SK-N-SH (cell line): ENCODE measurements around the gene CEP152. TPM values are rescaled to one million over a fixed set of nuclear protein-coding genes. Genes with fewer than 3 reads are reported as not detected.
A peak's percentile ranks its signal among the peaks of the same experiment; 100 is the strongest.

Experiments used
- CTCF ChIA-PET: fragments of 300-600, 350-600 bp; formaldehyde crosslinking; extraction: SDS; loops from one replicate; lab custom pipeline; 2021; lab: Yijun Ruan, JAX
- POLR2A ChIA-PET: fragments of 350-600 bp; sonication (Branson Sonifier 250); formaldehyde crosslinking; extraction: SDS; loops from one replicate; lab custom pipeline; 2020; ENCODE audit warnings: antibody characterized with exemption, inconsistent platforms; lab: Yijun Ruan, JAX
- DNase-seq: peaks from one replicate; pipeline ENCODE4 v3.0.0; 2012
- H2AFZ ChIP-seq: fragments of 200-600 bp; sonication (generic); 2 replicates; pipeline ENCODE4 v1.8.1; 2016; ENCODE audit warnings: antibody characterized with exemption, mild to moderate bottlenecking, low read depth
- H3F3A ChIP-seq: fragments of 200-600 bp; sonication (generic); replicated peaks from 2 replicates; pipeline ENCODE3; 2016; ENCODE audit warnings: antibody characterized with exemption, mild to moderate bottlenecking; ENCODE audit not compliant: insufficient read depth
- H3K27ac ChIP-seq, 2 experiments: fragments of 200-500 bp in 1 of 2; fragments of 200-600 bp in 1 of 2; sonication (Bioruptor generic) in 1 of 2; sonication (generic), shearing (Covaris generic) in 1 of 2; 2 replicates each; pipeline versions ENCODE4 v1.5.1 to v1.6.1; 2014 to 2016; ENCODE audit warnings: low read depth in 2 of 2, inconsistent platforms in 1 of 2, low read length in 1 of 2, mild to moderate bottlenecking in 1 of 2, mixed read lengths in 1 of 2
- H3K27me3 ChIP-seq: fragments of 200-600 bp; sonication (generic), shearing (Covaris generic); 2 replicates; pipeline ENCODE4 v1.6.1; 2016; ENCODE audit warnings: mixed run types; ENCODE audit not compliant: insufficient read depth
- H3K36me3 ChIP-seq, 2 experiments: fragments of 200-500 bp in 1 of 2; fragments of 200-600 bp in 1 of 2; sonication (Bioruptor generic) in 1 of 2; sonication (generic) in 1 of 2; replicated peaks in 1 of 2; 2 replicates each; pipeline versions ENCODE3 to v1.5.1; 2014 to 2016; ENCODE audit warnings: low read length in 1 of 2, mild to moderate bottlenecking in 1 of 2; ENCODE audit not compliant: insufficient read depth in 2 of 2, control insufficient read depth in 1 of 2
- H3K4me1 ChIP-seq, 2 experiments: fragments of 200-500 bp in 1 of 2; fragments of 200-600 bp in 1 of 2; sonication (Bioruptor generic) in 1 of 2; sonication (generic), shearing (Covaris generic) in 1 of 2; 2 replicates each; pipeline versions ENCODE4 v1.5.1 to v1.6.1; 2014 to 2016; ENCODE audit warnings: low read depth in 1 of 2, low read length in 1 of 2, mixed run types in 1 of 2; ENCODE audit not compliant: insufficient read depth in 2 of 2, control insufficient read depth in 1 of 2
- H3K4me2 ChIP-seq: fragments of 200-600 bp; sonication (generic), shearing (Covaris generic); 2 replicates; pipeline ENCODE4 v1.6.1; 2017; ENCODE audit warnings: mixed run types
- H3K4me3 ChIP-seq, 2 experiments: fragments of 200-500 bp in 1 of 2; fragments of 200-600 bp in 1 of 2; sonication (Bioruptor generic) in 1 of 2; sonication (generic), shearing (Covaris generic) in 1 of 2; 2 replicates each; pipeline versions ENCODE4 v1.5.1 to v1.8.1; 2014 to 2016; ENCODE audit warnings: low read depth in 2 of 2, inconsistent platforms in 1 of 2, low read length in 1 of 2, mild to moderate bottlenecking in 1 of 2, mixed read lengths in 1 of 2, moderate library complexity in 1 of 2
- H3K79me2 ChIP-seq: fragments of 200-600 bp; sonication (generic); 2 replicates; pipeline ENCODE4 v1.8.1; 2017; ENCODE audit warnings: mild to moderate bottlenecking; ENCODE audit not compliant: insufficient read depth
- H3K9ac ChIP-seq: fragments of 200-600 bp; sonication (generic); 2 replicates; pipeline ENCODE4 v1.6.1; 2017; ENCODE audit warnings: mixed run types
- H3K9me2 ChIP-seq: fragments of 200-600 bp; sonication (generic); 2 replicates; pipeline ENCODE4 v1.6.1; 2017; ENCODE audit warnings: mixed run types
- H3K9me3 ChIP-seq: fragments of 200-600 bp; sonication (generic); 2 replicates; pipeline ENCODE4 v1.6.1; 2017; ENCODE audit warnings: mixed run types, mild to moderate bottlenecking, moderate library complexity
- H4K20me1 ChIP-seq: fragments of 200-600 bp; sonication (generic); 2 replicates; pipeline ENCODE4 v1.6.1; 2017; ENCODE audit warnings: mild to moderate bottlenecking, mixed run types; ENCODE audit not compliant: insufficient read depth
- CHD2 ChIP-seq: fragments of 150-350 bp; IDR thresholded peaks from 2 replicates; pipeline ENCODE4 v1.6.1; 2018; ENCODE audit warnings: low read length; ENCODE audit not compliant: partially characterized antibody
- FOSL2 ChIP-seq: IDR thresholded peaks from 2 replicates; pipeline ENCODE4 v1.4.0; 2012; ENCODE audit warnings: low read depth, mild to moderate bottlenecking, moderate library complexity, borderline replicate concordance
- GABPA ChIP-seq: IDR thresholded peaks from 2 replicates; pipeline ENCODE4 v1.4.0; 2012; ENCODE audit warnings: low read depth, mild to moderate bottlenecking
- GATA2 ChIP-seq: sonication (generic); formaldehyde crosslinking; IDR thresholded peaks from 2 replicates; pipeline ENCODE4 v1.5.0; 2020; ENCODE audit warnings: mild to moderate bottlenecking, missing genetic modification reagents
- MXI1 ChIP-seq: IDR thresholded peaks from 2 replicates; pipeline ENCODE4 v1.6.1; 2012; ENCODE audit warnings: mild to moderate bottlenecking, low read depth, low read length, improper control_type of control experiment
- NRF1 ChIP-seq: IDR thresholded peaks from 2 replicates; pipeline ENCODE4 v1.6.1; 2012; ENCODE audit warnings: low read depth, mild to moderate bottlenecking, low read length
- POLR2AphosphoS5 ChIP-seq: IDR thresholded peaks from 2 replicates; pipeline ENCODE4 v1.6.1; 2012; ENCODE audit warnings: low read depth, low read length
- RAD21 ChIP-seq: IDR thresholded peaks from 2 replicates; pipeline ENCODE4 v1.6.1; 2012; ENCODE audit warnings: mild to moderate bottlenecking, low read length
- RCOR1 ChIP-seq: fragments of 150-350 bp; IDR thresholded peaks from 2 replicates; pipeline ENCODE4 v1.6.1; 2017; ENCODE audit warnings: antibody characterized with exemption, low read length
- RFX5 ChIP-seq: IDR thresholded peaks from 2 replicates; pipeline ENCODE4 v1.6.1; 2012; ENCODE audit warnings: mild to moderate bottlenecking, improper control_type of control experiment, low read length
- RXRA ChIP-seq: IDR thresholded peaks from 2 replicates; pipeline ENCODE4 v1.4.0; 2012; ENCODE audit warnings: low read depth, mild to moderate bottlenecking, borderline replicate concordance
- SIN3A ChIP-seq: IDR thresholded peaks from 2 replicates; pipeline ENCODE4 v1.6.1; 2012; ENCODE audit warnings: low read depth, mild to moderate bottlenecking, low read length, moderate library complexity, borderline replicate concordance
- TAF1 ChIP-seq: IDR thresholded peaks from 2 replicates; pipeline ENCODE4 v1.6.1; 2012; ENCODE audit warnings: low read depth, mild to moderate bottlenecking, low read length, moderate library complexity, borderline replicate concordance
- TEAD4 ChIP-seq: IDR thresholded peaks from 2 replicates; pipeline ENCODE4 v1.4.0; 2012; ENCODE audit warnings: mild to moderate bottlenecking, borderline replicate concordance; ENCODE audit not compliant: insufficient read depth
- YY1 ChIP-seq: IDR thresholded peaks from 2 replicates; pipeline ENCODE4 v1.4.0; 2012; ENCODE audit warnings: low read depth, mild to moderate bottlenecking
- polyA plus RNA-seq, 3 experiments: library from polyadenylated mRNA; depleted of rRNA; stranded (reverse); fragments of >200 nt; gene quantifications; 2 replicates each; pipeline ENCODE4 v1.2.3, GENCODE V29; 2012
- TF ChIP-seq, protein P1 (sequence below): IDR thresholded peaks from 2 replicates; pipeline ENCODE4 v1.4.0; 2012; ENCODE audit warnings: low read depth, borderline replicate concordance
- TF ChIP-seq, protein P2 (sequence below): fragments of 150-350 bp; IDR thresholded peaks from 2 replicates; pipeline ENCODE4 v1.6.1; 2016; ENCODE audit warnings: mild to moderate bottlenecking, low read depth, low read length
- TF ChIP-seq, protein P3 (sequence below): IDR thresholded peaks from 2 replicates; pipeline ENCODE4 v1.6.1; 2012; ENCODE audit warnings: mild to moderate bottlenecking, low read depth, low read length, moderate library complexity

The CEP152 gene
- polyA plus RNA-seq, 1 of the 3 experiments (the other 2 are of a cell fraction) = 0.71 TPM

DNA sequence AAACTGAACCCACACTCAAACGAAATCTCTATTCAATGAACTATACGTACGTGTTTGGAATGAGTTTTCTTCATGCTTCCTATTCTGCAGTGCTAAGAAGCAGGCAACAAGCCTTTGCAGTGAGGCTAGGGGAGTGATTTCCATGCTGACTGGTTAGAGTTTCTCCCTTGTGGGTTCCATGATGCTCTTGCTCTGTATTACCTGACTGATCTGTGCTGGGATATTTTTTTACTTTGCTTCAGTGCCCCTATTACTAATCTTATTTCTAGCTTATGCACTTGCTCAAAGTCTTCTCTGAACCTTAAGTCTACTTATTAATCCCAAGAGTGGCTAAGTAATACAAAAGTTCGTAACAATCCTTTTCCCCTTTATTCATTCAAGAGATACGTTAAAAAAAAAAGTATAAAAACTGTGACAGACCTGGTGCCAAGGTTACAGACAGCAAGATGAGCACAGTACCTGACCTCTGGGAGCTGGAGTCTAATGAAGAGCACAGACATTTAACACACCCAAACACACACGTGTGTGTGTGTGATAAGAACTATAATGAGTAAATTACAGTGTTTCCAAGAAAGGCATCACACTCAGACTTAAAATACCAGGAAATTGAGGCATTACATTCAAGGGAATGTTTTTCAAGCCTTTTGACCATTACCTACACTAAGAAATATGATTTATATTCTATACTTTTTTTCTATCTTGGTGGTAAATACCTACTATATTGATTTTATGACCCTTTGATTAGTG lies 114.9 kb downstream of the CEP152 start (continued):
- TF ChIP-seq, protein P1, sequence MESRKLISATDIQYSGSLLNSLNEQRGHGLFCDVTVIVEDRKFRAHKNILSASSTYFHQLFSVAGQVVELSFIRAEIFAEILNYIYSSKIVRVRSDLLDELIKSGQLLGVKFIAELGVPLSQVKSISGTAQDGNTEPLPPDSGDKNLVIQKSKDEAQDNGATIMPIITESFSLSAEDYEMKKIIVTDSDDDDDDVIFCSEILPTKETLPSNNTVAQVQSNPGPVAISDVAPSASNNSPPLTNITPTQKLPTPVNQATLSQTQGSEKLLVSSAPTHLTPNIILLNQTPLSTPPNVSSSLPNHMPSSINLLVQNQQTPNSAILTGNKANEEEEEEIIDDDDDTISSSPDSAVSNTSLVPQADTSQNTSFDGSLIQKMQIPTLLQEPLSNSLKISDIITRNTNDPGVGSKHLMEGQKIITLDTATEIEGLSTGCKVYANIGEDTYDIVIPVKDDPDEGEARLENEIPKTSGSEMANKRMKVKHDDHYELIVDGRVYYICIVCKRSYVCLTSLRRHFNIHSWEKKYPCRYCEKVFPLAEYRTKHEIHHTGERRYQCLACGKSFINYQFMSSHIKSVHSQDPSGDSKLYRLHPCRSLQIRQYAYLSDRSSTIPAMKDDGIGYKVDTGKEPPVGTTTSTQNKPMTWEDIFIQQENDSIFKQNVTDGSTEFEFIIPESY = no peak
- TF ChIP-seq, protein P2, sequence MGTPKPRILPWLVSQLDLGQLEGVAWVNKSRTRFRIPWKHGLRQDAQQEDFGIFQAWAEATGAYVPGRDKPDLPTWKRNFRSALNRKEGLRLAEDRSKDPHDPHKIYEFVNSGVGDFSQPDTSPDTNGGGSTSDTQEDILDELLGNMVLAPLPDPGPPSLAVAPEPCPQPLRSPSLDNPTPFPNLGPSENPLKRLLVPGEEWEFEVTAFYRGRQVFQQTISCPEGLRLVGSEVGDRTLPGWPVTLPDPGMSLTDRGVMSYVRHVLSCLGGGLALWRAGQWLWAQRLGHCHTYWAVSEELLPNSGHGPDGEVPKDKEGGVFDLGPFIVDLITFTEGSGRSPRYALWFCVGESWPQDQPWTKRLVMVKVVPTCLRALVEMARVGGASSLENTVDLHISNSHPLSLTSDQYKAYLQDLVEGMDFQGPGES = no peak
- TF ChIP-seq RAD21 (no peak), CHD2 (no peak)

DNA sequence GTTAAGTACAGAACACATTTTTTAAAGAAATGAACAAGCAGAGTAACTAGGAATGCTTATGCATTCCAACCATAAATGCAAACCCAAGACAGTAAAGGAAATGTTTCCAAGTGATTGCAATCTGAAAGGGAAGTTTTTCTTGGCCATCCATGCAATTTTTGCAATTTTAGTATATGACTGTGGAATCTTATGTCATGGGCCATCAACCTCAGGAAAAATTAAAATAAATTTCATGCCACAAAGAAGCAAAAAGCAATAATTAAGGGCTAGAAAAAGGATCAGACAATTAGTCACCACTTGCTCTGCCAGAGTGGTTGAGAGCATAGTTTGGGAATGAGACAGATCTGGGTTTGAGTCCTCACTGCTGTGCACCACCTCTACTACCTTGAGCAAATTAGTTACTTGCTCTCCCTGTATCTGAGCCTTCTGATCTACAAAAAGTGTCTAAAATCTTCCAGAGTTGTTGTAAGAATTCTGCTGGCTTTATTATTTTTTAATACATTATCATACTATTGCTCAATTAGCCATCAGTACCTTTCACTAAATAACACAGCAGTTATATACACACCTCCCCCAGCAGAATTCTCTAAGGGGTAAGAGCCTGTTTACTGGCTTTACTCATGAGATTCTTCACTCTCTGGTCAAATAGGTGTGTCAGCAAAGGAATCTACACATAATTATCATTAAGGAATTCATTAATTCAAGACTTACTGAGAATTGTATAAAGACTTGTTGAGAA lies 115.6 kb downstream of the CEP152 start:
- ChIA-PET POLR2A (no interaction called here), CTCF (interaction anchor here (0.6 kb wide), 1 partner anchor 337 kb away, joined by 3 read pairs; no protein-coding TSS in a partner anchor)
- peak overlapping the region; percentile 55; the same call in 1 of the 2 replicates for H3K9ac ChIP-seq
- no peak overlapping the region for H3K4me3 ChIP-seq
- H3K4me1 ChIP-seq = peaks cover 0 to 44% of the 10 kb centered on the region in 2 experiments
- H3K9me2 ChIP-seq = no peaks in the 10 kb centered on the region
- no peak for DNase-seq
- peak overlapping the region; percentile 50; the same call in 1 of the 2 replicates for H3K4me2 ChIP-seq
- no peaks in the 10 kb centered on the region for H4K20me1 ChIP-seq
- H3K79me2 ChIP-seq = 0 out of 2 replicates have a peak, but pooled peaks cover 6% of the 10 kb centered on the region
- peak overlapping the region; percentile 8; the same call in 1 of the 2 replicates for H2AFZ ChIP-seq
- H3F3A ChIP-seq = peaks cover 68% of the 10 kb centered on the region
- H3K27me3 ChIP-seq = no peaks in the 10 kb centered on the region
- no peaks in the 10 kb centered on the region for H3K36me3 ChIP-seq
- peak overlapping the region; percentile 78 to 94; a peak in 3 of 4 replicates for H3K27ac ChIP-seq
- H3K9me3 ChIP-seq = no peaks in the 10 kb centered on the region
- TF ChIP-seq MXI1 (no peak), RCOR1 (no peak), GABPA (no peak; the same call in 1 of the 2 replicates), POLR2AphosphoS5 (peak; percentile 95; the same call in 1 of the 2 replicates), GATA2 (CRISPR knock-in tag) (no peak), YY1 (no peak), TAF1 (peak; percentile 26; the same call in 1 of the 2 replicates), FOSL2 (peak; percentile 96), RXRA (peak; percentile 93), CHD2 (no peak), TEAD4 (peak; percentile 100), NRF1 (no peak), SIN3A (peak; percentile 62; the same call in 1 of the 2 replicates), RFX5 (no peak)
- TF ChIP-seq, protein P3, sequence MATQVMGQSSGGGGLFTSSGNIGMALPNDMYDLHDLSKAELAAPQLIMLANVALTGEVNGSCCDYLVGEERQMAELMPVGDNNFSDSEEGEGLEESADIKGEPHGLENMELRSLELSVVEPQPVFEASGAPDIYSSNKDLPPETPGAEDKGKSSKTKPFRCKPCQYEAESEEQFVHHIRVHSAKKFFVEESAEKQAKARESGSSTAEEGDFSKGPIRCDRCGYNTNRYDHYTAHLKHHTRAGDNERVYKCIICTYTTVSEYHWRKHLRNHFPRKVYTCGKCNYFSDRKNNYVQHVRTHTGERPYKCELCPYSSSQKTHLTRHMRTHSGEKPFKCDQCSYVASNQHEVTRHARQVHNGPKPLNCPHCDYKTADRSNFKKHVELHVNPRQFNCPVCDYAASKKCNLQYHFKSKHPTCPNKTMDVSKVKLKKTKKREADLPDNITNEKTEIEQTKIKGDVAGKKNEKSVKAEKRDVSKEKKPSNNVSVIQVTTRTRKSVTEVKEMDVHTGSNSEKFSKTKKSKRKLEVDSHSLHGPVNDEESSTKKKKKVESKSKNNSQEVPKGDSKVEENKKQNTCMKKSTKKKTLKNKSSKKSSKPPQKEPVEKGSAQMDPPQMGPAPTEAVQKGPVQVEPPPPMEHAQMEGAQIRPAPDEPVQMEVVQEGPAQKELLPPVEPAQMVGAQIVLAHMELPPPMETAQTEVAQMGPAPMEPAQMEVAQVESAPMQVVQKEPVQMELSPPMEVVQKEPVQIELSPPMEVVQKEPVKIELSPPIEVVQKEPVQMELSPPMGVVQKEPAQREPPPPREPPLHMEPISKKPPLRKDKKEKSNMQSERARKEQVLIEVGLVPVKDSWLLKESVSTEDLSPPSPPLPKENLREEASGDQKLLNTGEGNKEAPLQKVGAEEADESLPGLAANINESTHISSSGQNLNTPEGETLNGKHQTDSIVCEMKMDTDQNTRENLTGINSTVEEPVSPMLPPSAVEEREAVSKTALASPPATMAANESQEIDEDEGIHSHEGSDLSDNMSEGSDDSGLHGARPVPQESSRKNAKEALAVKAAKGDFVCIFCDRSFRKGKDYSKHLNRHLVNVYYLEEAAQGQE = no peak
- TF ChIP-seq, protein P2 = no peak
